Measurements from ENCODE around the gene ANKFN1. TPM values are rescaled to one million over a fixed set of nuclear protein-coding genes. Genes with fewer than 3 reads are reported as not detected.

Gene ANKFN1
- total and polyA plus RNA-seq, 2 of the 13 experiments (the other 11 are each of a cell fraction or from before 2014, with no cell fraction given), result not detected

DNA sequence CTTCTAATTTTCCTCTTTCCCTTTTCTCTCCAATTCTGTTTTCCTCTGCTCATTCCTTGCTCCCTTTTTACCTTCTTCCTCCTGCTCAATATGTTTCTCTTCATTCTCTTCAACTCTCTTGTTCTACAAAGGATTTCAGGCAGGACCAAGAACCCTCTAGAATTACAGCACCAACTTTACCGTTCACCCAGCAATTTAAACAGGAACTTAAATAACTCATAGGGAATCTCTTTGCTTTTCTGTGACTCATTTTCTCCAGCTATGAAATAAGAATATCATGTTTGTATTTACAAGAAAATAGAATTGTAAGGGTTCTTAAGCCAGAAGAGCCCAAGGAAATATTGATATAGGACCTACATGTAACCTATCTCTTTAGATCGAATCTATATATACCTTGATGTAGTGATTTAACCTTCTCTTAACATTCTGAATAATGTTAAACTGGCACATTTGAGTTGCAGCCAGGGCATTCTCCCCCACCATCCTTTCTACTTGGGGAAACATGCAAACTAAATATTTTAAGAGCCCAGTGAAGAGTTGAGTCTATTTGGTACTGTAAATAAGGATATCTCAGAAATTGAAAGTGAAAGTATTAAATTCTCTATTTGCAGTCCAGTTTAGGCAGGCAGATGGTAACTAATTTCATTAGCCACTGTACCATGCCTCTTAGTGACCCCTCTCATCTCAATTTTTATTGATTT is 137.0 kb downstream of the ANKFN1 start:
- Histone ChIP-seq H3K79me2 (ENCODE audit: insufficient read depth, low read length) (no peaks in the 10 kb centered on the region), H3K27me3 (ENCODE audit: control insufficient read depth in 1 of 2, insufficient read depth in 2 of 2, low read length in 2 of 2) (peaks cover 0 to 5% of the 10 kb centered on the region in 2 experiments; a peak in 1 of 5 replicates), H3K4me3 (replicated peaks in 1 of 3; ENCODE audit: insufficient read depth in 1 of 3, low read depth in 2 of 3, low read length in 3 of 3) (peak overlapping the region in 1 of 3 experiments; percentile 20; a peak in 1 of 6 replicates), H3K9me3 (ENCODE audit: low read length) (no peaks in the 10 kb centered on the region), H2AFZ (ENCODE audit: low read length) (peak overlapping the region; percentile 8), H3K4me2 (ENCODE audit: low read depth, low read length) (peak overlapping the region; percentile 44), H3K27ac (ENCODE audit: extremely low read length, insufficient read depth, low read length) (no peak overlapping the region), H3K4me1 (ENCODE audit: insufficient read depth, low read length) (no peaks in the 10 kb centered on the region), H4K20me1 (ENCODE audit: insufficient read depth, low read length) (no peaks in the 10 kb centered on the region), H3K36me3 (replicated peaks in 1 of 2; ENCODE audit: control insufficient read depth in 1 of 2, insufficient read depth in 2 of 2, low read length in 2 of 2) (no peaks in the 10 kb centered on the region), H3K9ac (ENCODE audit: insufficient read depth, low read depth, low read length) (no peak overlapping the region)
- ATAC-seq (no peak), DNase-seq (ENCODE audit: low spot score) (no peak), FAIRE-seq (no peak)
- intact Hi-C loops (cut with micrococcal nuclease; ENCODE audit: unreplicated experiment) (no loop called here), in situ Hi-C loops (cut with HindIII; ENCODE audit: extremely low pct_ligation_motif_present, low pct_unique_long_range_greater_than_20kb) (no loop called here)
- TF ChIP-seq MAFF (IDR thresholded peaks at IDR 0.05; ENCODE audit: low read depth, low read length), result no peak
- TF ChIP-seq HNF4G (IDR thresholded peaks at IDR 0.05; ENCODE audit: borderline replicate concordance, low read depth, low read length), result no peak
- no peak for TF ChIP-seq HNF4G (CRISPR knock-in tag; IDR thresholded peaks at IDR 0.05; ENCODE audit: borderline replicate concordance, low read depth)
- TF ChIP-seq ZNF652 (CRISPR knock-in tag; IDR thresholded peaks at IDR 0.05; ENCODE audit: borderline replicate concordance, low read depth), result no peak
- no peak for TF ChIP-seq MAFG (CRISPR knock-in tag; IDR thresholded peaks at IDR 0.05)
- TF ChIP-seq ZC3H4 (CRISPR knock-in tag; IDR thresholded peaks at IDR 0.05; ENCODE audit: borderline replicate concordance), result no peak
- TF ChIP-seq SRSF9 (IDR thresholded peaks at IDR 0.05; ENCODE audit: borderline replicate concordance, insufficient read depth, low read depth, low read length, poor library complexity, severe bottlenecking), result no peak
- no peak for TF ChIP-seq ZNF367 (CRISPR knock-in tag; IDR thresholded peaks at IDR 0.05; ENCODE audit: borderline replicate concordance)
- TF ChIP-seq ZNF547 (CRISPR knock-in tag; IDR thresholded peaks at IDR 0.05), result no peak
- no peak for TF ChIP-seq CBFB (CRISPR knock-in tag; IDR thresholded peaks at IDR 0.05)
- TF ChIP-seq PHB2 (IDR thresholded peaks at IDR 0.05; ENCODE audit: partially characterized antibody), result no peak
- TF ChIP-seq CCDC6 (CRISPR knock-in tag; IDR thresholded peaks at IDR 0.05), result no peak
- no peak for TF ChIP-seq KLF16 (CRISPR knock-in tag; IDR thresholded peaks at IDR 0.05)
- ChIA-PET CTCF (ENCODE audit: low intra/inter-chr PET ratio, low total read pairs) (no interaction called here), POLR2A (no interaction called here)
- BruUV-seq (replicated peaks), result no TSS peak
- WGBS (ENCODE audit: low lambda C conversion rate), result 6% methylated on average over 2 of the region's 2 CpGs

Data from HepG2 (cell line).